Measurements from ENCODE around the gene ALKBH1. TPM values are rescaled to one million over a fixed set of nuclear protein-coding genes. Genes with fewer than 3 reads are reported as not detected.

Gene ALKBH1
- total RNA-seq, 1 donor from 2014 or later = 15.2 TPM

- Mint-ChIP-seq H3K4me3 (ENCODE audit: unreplicated experiment) (no peak overlapping the region), H3K4me1 (ENCODE audit: low read depth, unreplicated experiment) (peaks cover 7% of the 10 kb centered on the region), H3K27ac (ENCODE audit: unreplicated experiment) (no peak overlapping the region), H3K27me3 (ENCODE audit: low read depth, unreplicated experiment) (no peaks in the 10 kb centered on the region), H3K36me3 (ENCODE audit: low read depth, unreplicated experiment) (no peaks in the 10 kb centered on the region), H3K9me3 (ENCODE audit: unreplicated experiment) (peaks cover 6% of the 10 kb centered on the region)
- H3K4me2 ChIP-seq (ENCODE audit: low read length) = peak overlapping the region; percentile 76
- no peaks in the 10 kb centered on the region for H3K9me3 ChIP-seq (ENCODE audit: insufficient read depth, low read depth, low read length)
- DNase-seq (ENCODE audit: low read depth) (no peak), FAIRE-seq (no peak)
- H4K20me1 ChIP-seq (ENCODE audit: insufficient read depth, low read length) = no peaks in the 10 kb centered on the region
- peak overlapping the region; percentile 94 for H2AFZ ChIP-seq (ENCODE audit: low read depth, low read length)
- no peaks in the 10 kb centered on the region for H3K36me3 ChIP-seq (ENCODE audit: insufficient read depth, low read length)
- no peaks in the 10 kb centered on the region for H3K79me2 ChIP-seq (ENCODE audit: insufficient read depth, low read length)
- H3K27ac ChIP-seq (ENCODE audit: low read depth, low read length) = no peak overlapping the region
- H3K4me3 ChIP-seq (ENCODE audit: insufficient read depth, low read depth, low read length) = peak overlapping the region; percentile 45
- H3K4me1 ChIP-seq (ENCODE audit: insufficient read depth, low read length) = peaks cover 25% of the 10 kb centered on the region
- no peak overlapping the region for H3K9ac ChIP-seq (ENCODE audit: low read length)
- no peaks in the 10 kb centered on the region for H3K27me3 ChIP-seq (ENCODE audit: insufficient read depth, low read length)
- TF ChIP-seq EZH2 (IDR thresholded peaks at IDR 0.05; ENCODE audit: insufficient read depth, low read length) (no peak), CTCF (IDR thresholded peaks at IDR 0.05; ENCODE audit: insufficient read depth, low read depth, low read length) (no peak)
These were observed 65.4 kb downstream of the ALKBH1 start for GRCh38 chr14:77642407-77642806.

- Histone ChIP-seq H3K4me1 (ENCODE audit: insufficient read depth, low read length) (peaks cover 25% of the 10 kb centered on the region), H3K79me2 (ENCODE audit: insufficient read depth, low read length) (no peaks in the 10 kb centered on the region), H2AFZ (ENCODE audit: low read depth, low read length) (peak overlapping the region; percentile 94), H3K9ac (ENCODE audit: low read length) (peak overlapping the region; percentile 64), H3K27me3 (ENCODE audit: insufficient read depth, low read length) (no peaks in the 10 kb centered on the region), H3K4me3 (ENCODE audit: insufficient read depth, low read depth, low read length) (peak overlapping the region; percentile 45), H3K36me3 (ENCODE audit: insufficient read depth, low read length) (no peaks in the 10 kb centered on the region), H3K27ac (ENCODE audit: low read depth, low read length) (peak overlapping the region; percentile 7), H4K20me1 (ENCODE audit: insufficient read depth, low read length) (no peaks in the 10 kb centered on the region), H3K9me3 (ENCODE audit: insufficient read depth, low read depth, low read length) (no peaks in the 10 kb centered on the region), H3K4me2 (ENCODE audit: low read length) (peak overlapping the region; percentile 76)
- Mint-ChIP-seq H3K4me3 (ENCODE audit: unreplicated experiment) (no peak overlapping the region), H3K27ac (ENCODE audit: unreplicated experiment) (peak overlapping the region; percentile 59), H3K36me3 (ENCODE audit: low read depth, unreplicated experiment) (no peaks in the 10 kb centered on the region), H3K9me3 (ENCODE audit: unreplicated experiment) (peaks cover 3% of the 10 kb centered on the region), H3K27me3 (ENCODE audit: low read depth, unreplicated experiment) (no peaks in the 10 kb centered on the region), H3K4me1 (ENCODE audit: low read depth, unreplicated experiment) (peaks cover 7% of the 10 kb centered on the region)
- FAIRE-seq (no peak), DNase-seq (ENCODE audit: low read depth) (peak; percentile 18)
- TF ChIP-seq CTCF (IDR thresholded peaks at IDR 0.05; ENCODE audit: insufficient read depth, low read depth, low read length) (no peak), EZH2 (IDR thresholded peaks at IDR 0.05; ENCODE audit: insufficient read depth, low read length) (no peak)
These were observed 66.1 kb downstream of the ALKBH1 start for GRCh38 chr14:77641534-77642341.
